Left hindlimb (tissue), 1 donor: ENCODE data around the gene PLAC1.

ENCODE experiments used
- DNase-seq: peaks from one replicate; pipeline ENCODE4 v3.0.0-alpha.2; 2018

PLAC1 gene, protein sequence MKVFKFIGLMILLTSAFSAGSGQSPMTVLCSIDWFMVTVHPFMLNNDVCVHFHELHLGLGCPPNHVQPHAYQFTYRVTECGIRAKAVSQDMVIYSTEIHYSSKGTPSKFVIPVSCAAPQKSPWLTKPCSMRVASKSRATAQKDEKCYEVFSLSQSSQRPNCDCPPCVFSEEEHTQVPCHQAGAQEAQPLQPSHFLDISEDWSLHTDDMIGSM

DNA sequence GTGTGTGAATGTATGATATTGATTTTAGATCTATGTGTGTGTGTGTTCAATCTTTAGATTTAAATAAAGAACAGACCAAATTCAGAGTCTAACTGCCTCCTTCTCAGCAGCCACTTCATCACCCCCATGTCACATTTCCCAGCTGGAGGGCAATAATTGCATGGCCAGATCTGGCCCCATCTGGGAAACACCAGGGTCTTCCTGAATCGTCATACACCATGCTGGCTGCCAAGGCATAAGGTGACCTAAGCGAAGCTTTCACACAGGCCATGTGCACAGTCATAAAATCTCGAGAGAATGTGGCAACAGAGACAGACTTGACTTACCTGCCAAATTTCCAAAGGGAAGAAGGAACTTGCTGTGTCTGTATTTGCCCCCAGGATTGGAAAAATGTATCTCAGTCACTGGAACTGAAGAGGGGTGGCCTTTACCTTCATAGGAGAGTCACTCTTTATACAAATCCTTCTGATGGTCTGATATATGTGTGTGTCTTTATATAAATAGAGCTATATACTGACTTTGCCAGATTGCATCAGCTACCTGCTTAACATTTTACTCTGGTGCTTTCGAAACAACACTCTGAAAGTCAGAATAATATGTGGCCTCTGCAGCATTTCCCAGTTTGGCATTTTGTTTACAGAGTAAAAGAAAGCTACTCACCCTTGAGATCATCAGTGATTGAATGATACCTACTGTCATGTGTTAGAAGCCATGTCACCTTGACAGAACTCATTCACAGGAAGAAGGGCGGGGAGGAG is at the start of gene PLAC1:
Gene PLAC1 (minus strand): TSS at position 470 of the 758 bp plus-strand sequence. CDS start 91,789 bp downstream, outside the sequence.
- DNase-seq, result no peak

DNA sequence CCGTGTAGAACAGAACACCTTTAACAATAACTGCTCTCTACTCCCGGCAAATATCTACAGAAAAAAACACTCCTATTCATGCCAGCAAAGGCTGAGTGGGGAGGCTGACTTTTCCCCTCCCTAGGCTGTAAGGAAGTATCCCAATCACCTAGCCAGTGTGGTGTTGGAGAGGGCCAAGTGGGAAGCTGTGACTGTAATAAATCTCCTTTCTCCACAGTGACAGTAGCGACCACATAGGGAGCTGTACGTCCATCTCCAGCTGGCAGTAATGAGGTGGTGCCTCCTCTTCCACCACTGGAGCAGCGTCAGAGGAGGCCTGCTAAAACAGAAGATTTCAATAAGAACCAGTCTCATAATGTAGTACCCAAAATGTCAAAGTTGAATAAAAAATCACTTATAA is 47.9 kb upstream of the PLAC1 start:
- DNase-seq, result no peak

DNA sequence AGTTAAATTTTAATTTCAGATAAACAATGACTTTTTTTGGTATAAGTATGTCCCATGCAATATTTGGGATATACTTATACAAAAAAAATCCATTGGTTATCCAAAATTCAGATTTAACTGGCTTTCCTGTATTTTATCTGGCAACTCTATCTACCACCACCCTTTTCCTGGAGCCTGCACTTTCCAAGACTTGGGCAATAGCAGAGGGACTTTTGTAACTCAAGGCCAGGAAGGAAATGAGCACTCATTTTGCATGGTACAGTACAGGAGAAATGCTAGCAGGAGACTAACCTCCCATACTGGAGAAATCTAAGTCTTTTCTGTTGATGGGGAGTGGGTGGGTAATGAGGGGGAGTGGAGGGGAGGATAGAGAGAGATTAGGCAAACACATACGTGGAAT is 37.7 kb upstream of the PLAC1 start:
- no peak for DNase-seq

DNA sequence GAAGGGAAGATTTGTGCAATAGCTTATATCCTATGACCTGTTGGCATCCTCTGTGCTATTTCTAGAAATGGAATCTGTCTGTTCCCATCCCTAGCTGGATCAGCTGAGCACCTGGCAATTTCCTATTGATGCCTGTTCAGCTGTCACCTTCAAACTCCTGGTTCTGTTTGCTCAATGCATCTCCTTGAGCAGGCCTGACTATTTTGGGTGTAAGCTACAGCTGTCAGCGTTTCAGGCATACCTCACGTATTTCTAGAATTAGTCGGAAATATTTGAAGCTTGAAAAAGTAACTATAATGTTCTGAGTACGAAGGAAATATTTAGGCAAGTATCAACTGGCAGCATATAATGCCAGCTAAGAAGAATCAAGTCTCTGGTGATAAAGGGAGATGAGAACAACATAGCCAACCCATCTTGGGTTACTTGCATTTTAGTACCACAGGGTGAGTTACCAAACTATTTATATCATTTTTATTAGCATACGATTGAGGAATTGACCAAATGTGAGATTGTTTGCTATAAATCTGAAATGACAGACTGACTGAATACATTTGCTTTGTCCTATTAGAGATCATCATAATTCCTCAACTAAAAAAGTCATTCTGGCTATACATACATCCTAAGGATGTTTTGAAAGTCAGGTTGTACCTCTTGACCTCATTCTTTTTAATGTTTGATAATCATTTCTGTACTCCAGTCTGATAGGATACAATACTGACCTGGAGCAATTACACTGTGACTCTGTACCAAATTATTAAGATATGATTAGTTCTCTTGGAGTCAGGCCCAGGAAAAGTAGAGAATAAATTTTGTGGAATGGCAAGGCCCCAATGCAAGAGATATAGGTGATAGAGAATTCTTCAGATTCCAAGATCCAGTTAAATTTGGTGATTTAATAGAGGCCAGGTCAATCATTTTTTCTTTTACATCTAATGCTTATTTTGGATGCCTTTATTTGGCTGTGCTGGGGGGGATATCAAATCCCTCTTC is 36.4 kb upstream of the PLAC1 start:
- DNase-seq, result no peak

DNA sequence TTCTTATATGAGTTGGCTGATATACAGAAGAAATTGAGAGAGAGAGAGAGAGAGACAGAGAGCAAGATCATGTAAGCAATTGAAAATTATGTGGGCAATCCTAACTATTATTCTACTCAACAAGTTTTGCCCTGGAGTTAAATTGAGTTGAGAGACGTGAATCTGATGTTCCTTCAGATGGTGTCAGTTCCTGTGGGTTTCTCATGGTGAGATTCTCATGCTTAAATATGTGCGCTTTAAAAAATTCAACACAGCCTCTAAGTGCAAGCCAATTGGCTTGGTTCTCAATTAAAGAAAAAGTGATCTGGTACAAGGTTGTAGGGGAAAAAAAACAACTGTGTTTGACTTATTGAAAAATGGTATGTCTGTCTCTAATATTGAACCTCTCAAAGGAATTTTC is 35.4 kb upstream of the PLAC1 start:
- no peak for DNase-seq

DNA sequence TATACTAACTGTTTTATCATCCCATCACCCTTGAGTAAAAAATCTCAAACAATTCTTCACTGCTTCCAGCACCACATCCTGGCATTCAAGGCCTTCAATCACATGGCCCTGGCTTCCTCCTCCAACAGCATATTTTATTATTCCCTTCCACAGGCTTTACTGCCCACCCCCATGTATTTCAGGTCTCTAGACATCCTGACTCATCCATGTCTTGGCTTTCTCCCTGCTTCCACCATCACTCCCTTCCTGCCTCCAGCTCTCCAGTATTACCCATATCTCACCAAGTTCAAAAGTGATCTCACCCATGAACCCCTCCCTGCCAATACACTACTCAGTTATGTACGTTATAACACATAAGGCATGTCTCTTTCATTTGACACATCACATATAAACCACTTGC is 34.7 kb upstream of the PLAC1 start:
- no peak for DNase-seq

DNA sequence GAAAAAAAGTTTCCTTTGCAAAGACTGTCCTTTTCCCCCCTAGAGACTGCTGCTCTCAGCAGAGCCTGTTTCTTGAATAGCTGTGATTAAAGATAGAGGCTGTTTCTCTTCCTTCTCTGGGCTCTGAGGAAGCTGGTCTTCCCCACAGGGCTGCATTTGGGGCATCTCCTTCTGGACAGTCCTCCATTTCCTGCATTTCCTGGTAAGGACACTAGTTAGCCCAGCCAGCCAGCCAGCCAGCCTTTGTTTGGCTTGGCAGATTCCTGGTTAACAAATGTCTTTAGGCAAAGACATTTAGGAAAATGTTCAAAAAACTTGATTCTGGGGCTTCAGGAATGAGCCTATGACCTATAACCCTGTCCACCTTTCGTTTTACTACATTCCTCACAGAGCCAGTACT is 34.0 kb upstream of the PLAC1 start:
- DNase-seq, result no peak

DNA sequence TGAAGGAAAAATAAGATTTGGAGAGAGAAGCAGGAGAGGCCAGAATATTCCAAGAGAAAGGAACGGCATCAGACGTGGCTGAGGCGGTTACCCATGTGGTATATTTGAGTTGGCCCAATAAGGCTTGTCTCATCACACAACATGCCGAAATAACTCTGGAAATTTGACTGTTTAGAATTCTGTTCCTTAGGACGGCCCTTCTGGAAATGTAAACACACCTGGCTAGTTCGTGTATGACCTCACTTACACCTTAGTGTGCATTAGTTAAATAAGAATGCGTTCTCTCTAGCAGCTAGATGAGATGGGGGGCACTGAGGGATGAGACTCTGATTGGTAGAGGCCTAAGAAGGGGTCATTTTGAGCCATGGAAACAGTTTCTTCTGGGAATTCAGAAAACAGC is 33.2 kb upstream of the PLAC1 start:
- no peak for DNase-seq

DNA sequence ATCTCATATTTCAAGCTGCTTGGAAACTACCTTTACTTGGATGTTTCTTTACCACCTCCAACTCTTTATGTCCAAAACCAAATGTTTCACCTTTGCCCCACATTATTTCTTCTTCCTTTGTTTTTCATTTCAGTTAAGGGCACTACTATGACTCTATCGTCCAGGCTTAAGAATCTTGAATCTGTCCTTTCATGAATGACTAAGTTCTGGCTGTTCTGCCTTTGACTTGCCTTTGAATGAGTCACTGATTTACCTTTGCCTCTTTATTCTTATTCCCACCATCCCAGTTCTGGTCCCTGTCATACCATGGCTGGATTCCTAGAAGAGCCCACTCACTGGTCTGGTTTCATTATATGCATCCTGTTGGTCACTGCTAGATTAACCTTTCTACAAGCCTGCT is 30.6 kb upstream of the PLAC1 start:
- DNase-seq, result no peak

DNA sequence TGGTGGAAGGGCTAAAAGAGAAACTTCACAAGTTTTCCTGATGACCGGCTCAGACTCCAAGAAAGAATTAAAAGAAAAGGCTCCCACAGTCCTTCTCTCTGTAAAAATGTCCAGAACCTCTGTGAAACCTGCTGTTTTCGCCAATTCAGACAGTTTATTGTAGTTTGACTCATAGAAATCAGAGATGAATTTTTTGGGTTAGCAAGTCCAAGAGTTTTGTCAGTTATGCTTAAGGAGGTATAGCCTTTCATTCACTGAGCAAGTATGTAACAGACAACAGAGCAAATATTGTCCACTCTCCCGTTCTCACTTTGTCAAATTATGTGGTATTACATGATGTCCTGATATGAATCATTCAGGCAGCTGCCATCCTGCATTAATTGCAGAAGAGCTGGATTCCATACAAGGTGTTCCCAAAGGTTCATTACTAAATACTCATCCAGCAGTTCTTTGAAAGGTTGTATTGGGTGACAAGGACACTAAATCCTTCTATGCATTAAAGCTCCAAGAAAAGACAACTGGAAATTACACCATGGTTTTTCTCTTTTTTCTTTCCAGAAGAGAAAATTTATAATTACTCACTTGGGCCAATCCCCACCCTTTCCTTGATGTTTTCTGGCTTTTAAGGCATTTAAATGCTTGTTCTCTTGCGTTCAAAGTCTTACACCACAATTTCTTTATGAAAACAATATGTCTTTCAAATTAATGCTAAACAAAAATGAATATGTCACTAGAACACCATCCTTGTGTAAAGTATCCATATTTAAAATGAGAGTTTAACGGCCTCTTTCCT is 30.0 kb upstream of the PLAC1 start:
- no peak for DNase-seq

DNA sequence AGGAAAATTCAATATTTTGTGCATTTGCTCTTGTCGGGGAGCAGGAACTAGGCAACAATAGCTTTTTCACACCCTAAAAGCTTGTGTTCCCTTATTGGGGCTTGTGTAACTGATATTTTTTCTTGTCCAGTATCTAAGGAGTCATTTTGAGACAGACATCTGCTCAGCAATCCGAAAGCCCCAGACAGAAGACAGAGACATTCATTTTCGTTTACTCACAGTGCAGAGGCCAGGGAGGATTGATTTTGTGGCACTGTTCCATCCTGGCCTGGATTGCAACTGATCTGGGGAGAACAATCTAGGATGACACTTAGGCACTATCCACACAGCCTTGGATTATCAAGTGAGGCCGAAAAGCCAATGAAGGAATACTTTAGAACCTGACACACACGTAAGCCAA is 27.4 kb upstream of the PLAC1 start:
- no peak for DNase-seq

DNA sequence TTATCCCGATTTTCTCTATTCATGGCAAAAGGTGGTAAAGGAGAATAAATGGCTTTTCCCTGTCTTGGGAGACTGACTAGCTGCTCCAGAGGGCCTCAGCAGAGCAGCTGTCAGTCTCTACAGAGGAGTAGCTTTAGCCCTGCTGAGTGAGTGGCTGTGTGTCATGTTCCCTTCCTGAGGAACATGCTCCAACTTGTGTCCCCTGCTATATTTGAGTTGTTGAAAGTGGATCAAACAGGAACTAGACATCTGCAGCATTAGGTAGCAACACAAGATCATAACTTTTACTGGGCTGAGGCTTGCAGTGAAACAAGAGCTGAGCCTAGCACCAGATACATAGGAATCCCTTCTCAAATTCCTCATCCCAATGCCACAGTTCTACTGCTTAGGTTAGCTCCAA is 26.7 kb upstream of the PLAC1 start:
- DNase-seq, result no peak

DNA sequence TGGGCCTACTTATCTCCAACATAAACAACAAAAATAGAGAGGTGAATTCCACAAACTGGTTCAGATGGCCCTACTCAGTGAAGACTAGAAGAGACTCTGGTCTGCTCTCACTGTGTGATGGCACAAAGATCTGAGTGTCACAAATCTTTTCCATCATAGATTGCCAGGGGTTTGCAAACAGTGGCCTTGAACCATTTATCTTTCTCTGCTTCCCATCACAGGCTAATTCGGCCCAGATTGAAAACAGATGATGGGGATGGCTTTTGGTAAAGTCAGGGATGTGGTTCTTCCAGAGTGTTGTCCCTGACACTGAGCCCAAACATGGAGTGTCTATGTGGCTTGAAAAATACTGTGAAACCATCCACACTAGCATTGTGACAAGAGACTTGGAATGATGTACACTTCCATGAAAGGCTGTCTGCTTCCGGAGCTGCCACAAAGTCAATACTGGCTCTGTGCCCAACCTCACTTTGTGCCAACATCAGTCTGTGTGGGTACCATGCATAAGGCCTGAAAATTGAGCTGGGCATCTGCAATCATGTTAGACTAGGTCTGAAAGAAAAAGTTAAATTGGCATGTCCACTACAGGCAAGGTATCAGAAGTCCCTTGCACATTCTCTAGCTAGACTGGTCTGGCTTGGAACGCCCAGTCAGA is 25.2 kb upstream of the PLAC1 start:
- no peak for DNase-seq

DNA sequence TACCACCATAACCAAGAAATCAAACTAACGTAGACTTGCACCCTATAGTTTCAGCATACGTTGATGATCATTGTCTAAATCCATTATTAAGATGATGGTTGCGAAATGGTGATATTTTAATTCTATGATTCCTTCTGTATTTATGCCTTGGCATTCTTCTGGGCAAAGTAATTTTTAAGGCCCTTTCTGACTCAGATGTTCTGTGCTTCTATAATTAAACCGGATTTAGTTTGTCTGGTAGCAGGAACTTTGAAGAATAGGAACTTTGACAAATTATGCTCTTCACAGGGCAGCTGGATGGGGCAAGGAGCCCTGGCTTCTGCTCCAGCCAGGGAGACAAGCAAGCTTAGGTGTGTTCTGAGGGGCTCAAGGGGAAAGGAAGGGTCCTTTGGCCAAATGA is 23.8 kb upstream of the PLAC1 start:
- DNase-seq, result no peak

DNA sequence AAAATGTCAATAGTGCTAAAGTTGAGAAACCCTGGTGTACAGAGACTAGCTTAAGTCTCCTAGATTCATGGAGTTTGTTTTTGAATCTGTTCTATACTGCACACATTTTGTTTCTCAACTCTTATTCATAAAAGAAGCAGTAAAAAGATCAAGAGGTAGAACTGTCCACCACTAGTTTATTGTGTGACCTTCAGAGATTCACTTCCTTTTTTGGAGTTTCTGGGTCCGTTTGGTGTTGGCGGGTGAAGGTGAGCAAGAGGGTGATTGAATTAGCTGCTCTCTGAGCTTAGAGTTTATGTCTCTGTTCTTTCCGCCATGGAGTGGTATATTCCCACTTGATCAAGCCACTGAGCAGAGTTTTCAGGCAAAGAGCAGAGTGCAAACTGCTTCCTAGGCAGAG is 21.4 kb upstream of the PLAC1 start:
- no peak for DNase-seq

DNA sequence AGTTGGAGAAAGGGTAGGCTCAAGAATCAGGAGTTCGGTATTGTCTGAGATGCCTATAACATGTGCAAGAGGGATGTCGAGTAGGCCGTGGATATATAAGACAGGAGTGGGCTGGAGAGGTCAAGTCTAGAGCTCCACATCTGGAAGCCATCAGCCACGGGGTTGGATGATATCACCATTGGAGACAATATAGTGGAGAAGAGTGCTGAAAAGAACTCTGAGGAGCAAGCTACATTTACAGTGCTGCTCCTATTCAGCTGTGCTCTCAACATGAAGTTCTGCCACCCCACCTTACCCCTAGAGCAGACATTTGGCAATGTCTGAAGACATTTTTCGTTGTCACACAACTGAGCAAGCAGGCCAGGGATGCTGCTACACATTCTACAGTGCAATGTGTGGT is 20.9 kb upstream of the PLAC1 start:
- peak; percentile 56 for DNase-seq

DNA sequence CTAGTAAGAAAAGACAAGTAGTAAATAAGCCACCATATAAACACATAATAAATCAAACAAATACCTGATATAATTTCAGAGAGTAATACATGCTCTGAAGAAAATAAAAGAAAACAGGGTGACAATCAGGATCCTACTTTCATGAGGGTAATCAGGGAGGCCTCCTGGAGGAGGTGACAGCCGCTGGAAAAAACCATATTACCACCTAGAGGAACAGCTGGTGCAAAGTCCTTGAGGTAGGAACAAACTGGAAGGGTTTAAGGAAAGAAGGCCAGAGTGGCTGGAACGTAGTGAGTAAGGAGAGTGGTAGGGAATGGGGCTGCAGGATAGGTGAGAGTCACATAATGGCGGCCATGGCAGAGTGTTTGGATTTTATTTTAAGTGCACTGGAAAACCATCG is 19.1 kb upstream of the PLAC1 start:
- no peak for DNase-seq

DNA sequence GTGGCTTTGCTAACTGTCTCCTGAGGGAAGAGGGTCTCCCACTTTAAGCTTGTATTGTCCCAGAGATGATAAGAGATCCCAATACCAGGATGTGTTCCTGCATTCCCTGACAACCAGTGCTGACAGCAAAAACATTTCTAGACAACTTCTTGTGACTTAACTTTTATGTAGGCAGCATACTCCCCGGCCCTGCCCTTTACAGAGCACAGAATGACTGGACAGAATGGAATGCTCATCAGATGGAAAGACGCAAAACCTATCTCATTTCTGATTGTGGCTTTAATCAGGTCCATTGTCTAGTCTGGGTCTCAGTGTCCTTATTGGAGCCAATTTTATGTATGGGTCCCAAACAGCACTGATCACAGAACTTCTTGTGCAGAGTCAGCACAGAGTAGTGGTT is 18.2 kb upstream of the PLAC1 start:
- no peak for DNase-seq

DNA sequence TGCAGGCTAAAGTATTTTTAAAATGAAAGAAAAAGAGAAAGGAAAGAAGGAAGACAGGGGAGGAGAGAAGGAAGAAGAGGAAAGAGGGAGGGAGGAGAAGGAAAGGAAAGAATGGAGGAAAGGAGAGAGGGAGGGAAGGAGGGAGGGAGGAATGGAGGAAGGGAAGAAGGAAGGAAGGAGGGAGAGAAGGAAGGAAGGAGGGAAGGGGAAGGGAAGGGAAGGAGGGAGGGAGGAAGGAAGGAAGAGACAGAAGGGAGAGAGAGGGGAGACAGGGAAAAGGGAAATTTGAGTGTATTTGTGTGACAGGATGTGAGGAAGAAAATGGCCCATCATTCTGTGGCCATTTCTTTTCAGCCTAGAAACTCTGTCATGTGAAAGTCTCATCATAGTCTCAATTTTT is 14.9 kb upstream of the PLAC1 start:
- DNase-seq, result no peak

DNA sequence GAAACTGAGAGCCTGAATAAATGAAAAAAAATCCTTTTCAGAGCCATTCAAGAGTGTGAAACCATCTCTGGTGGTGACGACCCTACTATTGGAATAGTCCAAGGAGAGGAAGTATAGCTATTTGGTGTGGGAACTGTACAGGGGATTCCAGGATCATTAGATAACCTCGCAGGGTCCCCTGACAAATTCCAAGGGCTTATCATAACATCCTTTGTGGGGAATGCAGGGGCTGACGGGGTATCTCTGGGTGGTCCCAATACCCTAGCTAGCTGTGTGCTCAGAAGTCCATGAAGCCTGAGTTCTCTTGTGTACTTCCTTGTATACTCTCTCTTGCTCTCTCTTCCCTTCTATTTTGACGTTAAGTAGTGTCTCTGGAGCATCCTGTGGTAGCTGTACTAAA is 13.8 kb upstream of the PLAC1 start:
- no peak for DNase-seq

DNA sequence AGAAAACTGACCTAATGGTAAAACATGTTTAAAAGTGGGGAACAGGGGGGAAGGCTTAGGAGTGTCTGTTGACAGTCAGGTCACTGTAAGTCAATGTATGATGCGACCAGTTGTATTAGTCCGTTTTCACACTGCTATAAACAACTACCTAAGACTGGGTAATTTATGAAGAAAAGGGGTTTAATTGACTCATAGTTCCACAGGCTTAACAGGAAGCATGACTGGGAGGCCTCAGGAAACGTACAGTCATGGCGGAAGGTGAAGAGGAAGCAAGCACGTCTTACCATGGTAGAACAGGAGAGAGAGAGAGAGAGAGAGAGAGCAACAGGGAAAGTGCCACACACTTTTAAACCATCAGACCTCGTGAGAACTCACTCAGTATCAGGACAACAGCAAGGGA is 13.0 kb upstream of the PLAC1 start:
- DNase-seq, result no peak
